Stimulated activated effector memory CD8-positive, alpha-beta T cell treated with anti-CD3 and anti-CD28 coated beads, Interleukin-12 subunit alpha, Interleukin-12 subunit beta, amount 100 ng/mL, for 72 hours (primary cell): Measurements from ENCODE around the gene SNX24.
A peak's percentile ranks its signal among the peaks of the same experiment; 100 is the strongest.

ENCODE experiments used
- ATAC-seq: fragments of 150-1000 bp; cut with Tn5 transposase; 2 replicates; pipeline ENCODE4 v1.10.0; 2021
- DNase-seq, 2 donors: peaks; one replicate each; pipeline ENCODE4 v3.0.0; 2021 to 2022; ENCODE audit warnings: low spot score in 2 of 2
- H3K27ac Mint-ChIP-seq: one replicate; pipeline ENCODE4 v1.8.0; 2022; ENCODE audit warnings: mild to moderate bottlenecking, mixed read lengths
- H3K36me3 Mint-ChIP-seq: one replicate; pipeline ENCODE4 v1.8.0; 2022; ENCODE audit warnings: mild to moderate bottlenecking, mixed read lengths
- H3K4me1 Mint-ChIP-seq: one replicate; pipeline ENCODE4 v1.8.0; 2022; ENCODE audit warnings: mixed read lengths
- H3K4me3 Mint-ChIP-seq: one replicate; pipeline ENCODE4 v1.8.0; 2022; ENCODE audit warnings: mild to moderate bottlenecking, mixed read lengths
- H3K9me3 Mint-ChIP-seq: one replicate; pipeline ENCODE4 v1.8.0; 2022; ENCODE audit warnings: mixed read lengths

Gene SNX24

DNA sequence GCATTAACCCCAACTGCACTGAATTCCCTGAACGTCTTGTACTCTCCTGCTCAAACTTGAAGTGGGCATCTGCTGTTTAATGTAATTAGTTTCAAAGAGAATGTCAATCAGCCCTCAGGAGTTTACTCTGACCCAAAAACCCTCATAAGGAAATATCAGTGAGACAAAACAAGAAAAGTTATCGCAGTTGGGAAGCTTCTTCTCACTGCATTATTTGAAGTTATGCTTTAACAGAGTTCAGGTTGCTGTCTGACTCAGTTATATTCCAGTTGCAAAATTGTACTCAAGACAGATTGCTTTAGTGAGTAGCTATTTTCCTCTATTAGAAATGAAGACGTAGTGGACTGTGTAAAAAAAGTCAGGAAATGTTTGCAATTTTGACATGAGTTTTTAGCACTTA lies 139.0 kb downstream of the SNX24 start:
- Mint-ChIP-seq H3K36me3 (no peaks in the 10 kb centered on the region), H3K27ac (no peak overlapping the region), H3K9me3 (no peaks in the 10 kb centered on the region), H3K4me1 (peaks cover 12% of the 10 kb centered on the region), H3K4me3 (no peak overlapping the region)
- DNase-seq (no peak), ATAC-seq (no peak)

- no peak overlapping the region for H3K4me3 Mint-ChIP-seq
- no peaks in the 10 kb centered on the region for H3K9me3 Mint-ChIP-seq
- H3K27ac Mint-ChIP-seq, result no peak overlapping the region
- no peaks in the 10 kb centered on the region for H3K36me3 Mint-ChIP-seq
- peaks cover 12% of the 10 kb centered on the region for H3K4me1 Mint-ChIP-seq
- no peak for ATAC-seq
- DNase-seq, result no peak
These were observed 139.7 kb downstream of the SNX24 start for GRCh38 chr5:122985006-122985700.

- no peaks in the 10 kb centered on the region for H3K36me3 Mint-ChIP-seq
- DNase-seq (no peak), ATAC-seq (peak; percentile 63)
- peaks cover 12% of the 10 kb centered on the region for H3K4me1 Mint-ChIP-seq
- no peak overlapping the region for H3K4me3 Mint-ChIP-seq
- H3K9me3 Mint-ChIP-seq, result no peaks in the 10 kb centered on the region
- no peak overlapping the region for H3K27ac Mint-ChIP-seq
These were observed 140.7 kb downstream of the SNX24 start for GRCh38 chr5:122985954-122986721.

GRCh38 chr5:122996091-122996490 lies 150.7 kb downstream of the SNX24 start:
- Mint-ChIP-seq H3K9me3 (no peaks in the 10 kb centered on the region), H3K4me1 (no peaks in the 10 kb centered on the region), H3K27ac (no peak overlapping the region), H3K36me3 (peaks cover 6% of the 10 kb centered on the region), H3K4me3 (no peak overlapping the region)
- ATAC-seq (no peak), DNase-seq (no peak)

GRCh38 chr5:122997294-122997693 lies 151.9 kb downstream of the SNX24 start:
- Mint-ChIP-seq H3K36me3 (peaks cover 6% of the 10 kb centered on the region), H3K27ac (no peak overlapping the region), H3K9me3 (no peaks in the 10 kb centered on the region), H3K4me1 (no peaks in the 10 kb centered on the region), H3K4me3 (no peak overlapping the region)
- DNase-seq (no peak), ATAC-seq (no peak)

DNA sequence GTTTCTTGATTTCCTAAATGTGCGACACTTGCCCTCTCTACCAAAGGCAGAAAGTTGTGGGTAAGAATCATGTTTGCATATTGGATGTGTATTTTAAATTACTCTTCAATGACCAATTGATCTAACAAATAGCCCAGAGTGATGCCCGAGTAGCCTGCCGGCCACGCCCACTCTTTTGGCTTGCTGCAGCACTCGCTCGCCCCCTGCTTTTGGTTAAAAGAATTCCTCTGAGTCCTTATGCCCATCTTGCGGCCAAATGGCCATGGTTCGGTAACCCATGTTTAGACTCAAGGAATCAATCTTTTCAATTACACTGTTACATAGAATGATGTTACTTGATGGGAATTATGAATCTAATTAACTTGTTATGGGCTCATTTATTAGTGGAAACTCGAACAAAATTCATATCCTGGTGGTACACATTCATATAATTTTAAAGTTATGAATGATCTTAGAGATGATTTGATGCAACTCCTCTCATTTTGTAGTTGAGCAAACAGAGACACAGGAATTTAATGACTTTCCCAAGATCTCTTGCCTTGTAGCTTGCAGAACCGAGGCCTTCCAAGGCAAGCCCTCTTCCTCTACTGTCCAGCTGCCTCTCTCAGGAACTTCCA lies 154.6 kb downstream of the SNX24 start:
- H3K27ac Mint-ChIP-seq, result no peak overlapping the region

DNA sequence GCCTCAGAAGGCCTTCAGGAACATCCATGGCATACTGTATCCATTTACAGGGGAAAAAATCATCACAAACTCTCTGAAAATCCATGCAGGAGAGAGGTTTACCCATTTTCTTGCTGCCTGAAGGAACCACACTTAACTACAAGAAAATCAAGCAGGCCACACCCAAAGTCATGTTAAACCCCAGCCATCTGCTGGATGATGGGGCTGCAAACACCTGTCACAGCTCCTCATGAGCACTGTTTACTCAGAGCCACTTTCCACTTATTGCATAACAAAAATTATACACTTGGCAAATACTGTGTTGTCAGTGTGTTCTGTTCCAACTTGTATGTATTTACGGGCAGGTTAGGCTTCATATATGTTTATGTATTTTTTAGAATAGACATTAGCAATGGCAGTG lies 155.3 kb downstream of the SNX24 start:
- Mint-ChIP-seq H3K9me3 (no peaks in the 10 kb centered on the region), H3K4me3 (no peak overlapping the region), H3K36me3 (no peaks in the 10 kb centered on the region), H3K4me1 (no peaks in the 10 kb centered on the region), H3K27ac (no peak overlapping the region)
- ATAC-seq (no peak), DNase-seq (no peak)

More for the DNA sequence above, 154.6 kb downstream of the SNX24 start:
- Mint-ChIP-seq H3K4me3 (no peak overlapping the region), H3K9me3 (no peaks in the 10 kb centered on the region), H3K36me3 (peaks cover 6% of the 10 kb centered on the region), H3K4me1 (no peaks in the 10 kb centered on the region)
- ATAC-seq (peak; percentile 43), DNase-seq (peak in 1 of 2 donors; percentile 64)

DNA sequence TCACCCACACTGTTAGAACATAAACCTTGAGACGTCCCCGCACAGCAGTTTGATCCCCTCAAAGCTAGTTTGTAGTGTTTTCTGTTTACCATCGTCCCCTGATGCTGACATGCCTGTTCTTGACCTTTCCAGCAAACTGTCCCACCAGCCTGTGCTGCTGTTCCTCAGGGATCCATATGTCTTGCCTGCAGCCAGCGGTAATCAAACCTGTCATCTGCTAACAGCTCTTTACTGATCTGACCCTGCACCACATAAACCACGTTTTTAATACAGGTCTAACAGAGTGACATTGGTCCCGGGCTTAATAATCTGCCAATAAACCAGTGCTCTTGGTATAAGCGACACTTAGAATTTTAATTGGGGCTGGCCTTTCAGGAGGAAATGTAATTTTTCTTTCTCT lies 156.4 kb downstream of the SNX24 start:
- H3K4me1 Mint-ChIP-seq, result no peaks in the 10 kb centered on the region
- H3K36me3 Mint-ChIP-seq, result no peaks in the 10 kb centered on the region
- H3K4me3 Mint-ChIP-seq, result no peak overlapping the region
- H3K27ac Mint-ChIP-seq, result no peak overlapping the region
- no peaks in the 10 kb centered on the region for H3K9me3 Mint-ChIP-seq
- DNase-seq (no peak), ATAC-seq (no peak)

DNA sequence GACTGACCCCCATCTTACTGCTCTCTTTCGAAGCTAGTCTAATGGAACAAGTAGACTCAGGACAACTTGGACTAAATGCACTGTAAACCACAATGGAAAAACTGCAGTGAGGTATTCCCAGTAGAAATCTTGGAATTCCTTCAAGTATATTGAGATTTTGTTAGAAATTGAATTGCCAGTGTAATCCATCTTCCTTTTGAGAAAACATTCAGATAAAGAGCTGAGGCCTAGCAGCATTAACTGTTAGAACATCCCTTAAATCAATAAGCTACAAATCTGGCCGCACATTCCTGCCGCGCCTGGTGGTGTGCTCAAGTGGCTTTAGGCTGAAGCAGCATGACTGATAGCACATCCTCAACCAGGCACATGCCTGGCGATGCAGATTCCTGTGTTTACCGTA lies 161.8 kb downstream of the SNX24 start:
- H3K9me3 Mint-ChIP-seq, result no peaks in the 10 kb centered on the region
- H3K36me3 Mint-ChIP-seq, result no peaks in the 10 kb centered on the region
- no peak for ATAC-seq
- no peak overlapping the region for H3K27ac Mint-ChIP-seq
- no peak for DNase-seq
- H3K4me1 Mint-ChIP-seq, result no peaks in the 10 kb centered on the region
- H3K4me3 Mint-ChIP-seq, result no peak overlapping the region

DNA sequence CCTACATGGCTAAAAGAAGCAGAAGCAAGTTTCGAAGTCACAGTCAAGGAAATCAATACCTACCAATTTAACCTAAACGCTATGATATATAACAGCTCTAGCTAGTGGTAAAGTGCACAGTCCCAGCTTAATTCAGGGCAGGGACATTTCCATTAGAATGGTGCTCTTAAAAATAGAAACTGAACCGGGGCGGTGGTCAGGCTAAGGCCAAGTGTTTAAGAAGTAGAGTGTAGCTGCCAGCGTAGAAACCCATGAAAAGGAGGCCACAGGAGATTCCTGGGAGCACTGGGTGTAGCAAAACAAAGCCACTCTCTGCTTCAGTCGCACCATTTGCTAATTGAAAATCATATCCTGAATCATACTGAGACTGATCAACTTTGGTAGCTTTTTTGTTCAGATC lies 162.3 kb downstream of the SNX24 start:
- no peaks in the 10 kb centered on the region for H3K36me3 Mint-ChIP-seq
- H3K4me3 Mint-ChIP-seq, result no peak overlapping the region
- H3K9me3 Mint-ChIP-seq, result no peaks in the 10 kb centered on the region
- no peak for ATAC-seq
- no peaks in the 10 kb centered on the region for H3K4me1 Mint-ChIP-seq
- no peak for DNase-seq
- H3K27ac Mint-ChIP-seq, result no peak overlapping the region

DNA sequence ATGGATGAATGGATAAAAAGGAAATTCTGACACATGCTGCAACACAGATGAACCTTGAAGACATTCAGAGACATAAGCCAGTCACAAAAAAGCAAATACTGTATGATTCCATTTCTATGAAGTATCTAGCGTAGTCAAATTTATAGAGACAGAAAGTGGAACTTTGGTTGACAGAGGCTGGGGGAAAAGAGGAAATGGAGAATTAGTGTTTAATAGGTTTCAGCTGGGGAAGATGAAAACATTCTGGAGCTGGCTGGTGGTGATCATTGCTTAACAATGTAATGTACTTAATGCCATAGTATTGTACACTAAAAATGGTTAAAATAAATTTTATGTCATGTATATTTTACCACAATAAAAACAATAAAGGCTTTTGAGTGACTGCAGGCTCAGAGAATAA lies 166.9 kb downstream of the SNX24 start:
- Mint-ChIP-seq H3K4me3 (no peak overlapping the region), H3K36me3 (no peaks in the 10 kb centered on the region), H3K27ac (no peak overlapping the region), H3K9me3 (peaks cover 7% of the 10 kb centered on the region), H3K4me1 (no peaks in the 10 kb centered on the region)
- ATAC-seq, result no peak
- DNase-seq, result no peak

- no peak for DNase-seq
- ATAC-seq, result no peak
- Mint-ChIP-seq H3K4me3 (no peak overlapping the region), H3K9me3 (peaks cover 7% of the 10 kb centered on the region), H3K4me1 (no peaks in the 10 kb centered on the region), H3K27ac (no peak overlapping the region), H3K36me3 (no peaks in the 10 kb centered on the region)
These were observed 169.3 kb downstream of the SNX24 start for GRCh38 chr5:123014689-123015088.

GRCh38 chr5:123028222-123028621 lies 182.8 kb downstream of the SNX24 start:
- DNase-seq, result no peak

GRCh38 chr5:123033157-123033671 lies 187.8 kb downstream of the SNX24 start:
- ATAC-seq (no peak), DNase-seq (no peak)
- peaks cover 13% of the 10 kb centered on the region for H3K4me1 Mint-ChIP-seq
- no peak overlapping the region for H3K4me3 Mint-ChIP-seq
- H3K27ac Mint-ChIP-seq, result no peak overlapping the region
- no peaks in the 10 kb centered on the region for H3K36me3 Mint-ChIP-seq
- H3K9me3 Mint-ChIP-seq, result no peaks in the 10 kb centered on the region

More at GRCh38 chr5:123028222-123028621, 182.8 kb downstream of the SNX24 start:
- no peaks in the 10 kb centered on the region for H3K9me3 Mint-ChIP-seq
- no peaks in the 10 kb centered on the region for H3K36me3 Mint-ChIP-seq
- H3K27ac Mint-ChIP-seq, result no peak overlapping the region
- no peak for ATAC-seq
- H3K4me1 Mint-ChIP-seq, result no peaks in the 10 kb centered on the region
- H3K4me3 Mint-ChIP-seq, result no peak overlapping the region

- Mint-ChIP-seq H3K27ac (no peak overlapping the region), H3K4me3 (peak overlapping the region; percentile 56), H3K36me3 (no peaks in the 10 kb centered on the region), H3K9me3 (no peaks in the 10 kb centered on the region), H3K4me1 (peaks cover 13% of the 10 kb centered on the region)
- DNase-seq (no peak), ATAC-seq (peak; percentile 41)
These were observed 190.0 kb downstream of the SNX24 start for GRCh38 chr5:123035360-123035917.
